HG03460 (cell line): ENCODE measurements around the gene ALKBH6.
"Not testable (repeated sequence)": the region's sequence is repeated elsewhere in the genome, so short reads cannot be mapped to it uniquely, and the experiment has no call there.

ENCODE experiments used
- ATAC-seq: cut with Tn5 transposase; IDR thresholded peaks from one replicate; pipeline ENCODE4 v1.9.1; 2021; ENCODE audit not compliant: unreplicated experiment

The ALKBH6 gene

DNA sequence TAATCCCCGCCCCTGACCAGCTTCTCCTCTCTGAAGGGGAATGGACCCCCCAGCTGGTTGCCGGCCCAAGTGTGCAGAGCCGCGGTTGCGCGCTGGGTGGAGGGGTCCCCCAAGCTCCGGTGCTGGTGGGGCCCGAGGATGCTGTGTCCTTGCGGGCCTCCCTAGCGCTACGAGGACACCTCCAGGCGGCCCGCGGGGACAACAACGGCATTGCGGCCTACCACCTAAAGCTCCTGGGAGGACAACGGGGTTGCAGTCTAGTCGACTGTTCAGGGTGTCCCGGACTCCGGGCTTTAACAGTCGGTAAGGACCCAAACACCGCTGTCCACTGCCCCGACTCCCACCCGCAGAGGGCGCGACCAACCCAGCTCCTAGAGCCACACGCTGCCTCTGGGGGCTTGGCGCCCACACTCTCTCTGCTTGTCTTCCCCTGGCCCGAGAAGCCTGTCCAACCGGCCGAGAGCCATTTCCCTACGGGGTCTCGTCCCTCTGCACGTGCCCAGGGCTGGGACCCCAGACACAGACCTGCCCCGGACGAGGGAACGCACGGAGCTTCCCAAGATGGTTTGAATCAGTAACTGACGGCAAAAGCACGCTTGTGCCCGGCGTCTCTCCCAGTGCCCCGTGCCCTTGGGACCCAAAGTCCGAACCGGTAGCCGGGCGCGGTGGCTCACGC, 20.0 kb downstream of the ALKBH6 start:
- ATAC-seq = no peak

DNA sequence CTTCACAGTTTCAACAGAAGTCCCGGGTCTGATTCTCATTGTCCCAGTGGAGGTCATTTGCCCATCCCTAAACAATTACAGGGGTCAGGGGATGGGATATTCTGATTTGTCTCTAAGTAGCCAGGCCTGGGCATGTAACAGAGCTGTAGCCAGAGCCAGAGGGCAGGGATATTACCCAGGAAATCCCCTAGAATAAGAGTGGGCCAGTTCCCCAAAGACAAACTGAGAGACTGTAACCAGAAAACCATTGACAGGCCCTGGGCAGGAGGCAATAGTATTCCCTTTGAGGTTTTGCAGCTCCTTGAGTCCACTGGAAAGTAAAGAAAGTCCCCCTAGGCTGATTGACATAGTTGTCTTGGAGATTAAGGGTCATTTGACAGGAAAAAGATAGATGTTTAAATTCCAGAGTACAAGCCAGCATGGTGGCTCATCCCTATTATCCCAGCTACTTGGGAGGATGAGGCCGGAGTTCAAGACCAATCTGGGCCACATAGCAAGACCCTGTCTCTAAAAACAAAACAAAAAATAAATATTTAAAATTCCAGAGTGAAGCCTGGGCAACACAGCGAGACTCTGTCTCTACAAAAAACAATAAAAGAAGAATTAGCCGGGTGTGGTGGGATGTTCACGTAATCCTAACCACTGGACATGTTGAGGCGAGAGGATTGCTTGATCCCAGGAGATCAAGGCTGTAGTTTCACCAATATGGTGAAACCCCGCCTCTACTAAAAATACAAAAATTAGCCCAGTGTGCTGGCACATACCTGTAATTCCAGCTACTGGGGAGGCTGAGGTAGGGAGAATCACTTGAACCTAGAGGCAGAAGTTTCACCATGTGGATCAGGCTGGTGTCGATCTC, 20.9 kb downstream of the ALKBH6 start:
- ATAC-seq = no peak

DNA sequence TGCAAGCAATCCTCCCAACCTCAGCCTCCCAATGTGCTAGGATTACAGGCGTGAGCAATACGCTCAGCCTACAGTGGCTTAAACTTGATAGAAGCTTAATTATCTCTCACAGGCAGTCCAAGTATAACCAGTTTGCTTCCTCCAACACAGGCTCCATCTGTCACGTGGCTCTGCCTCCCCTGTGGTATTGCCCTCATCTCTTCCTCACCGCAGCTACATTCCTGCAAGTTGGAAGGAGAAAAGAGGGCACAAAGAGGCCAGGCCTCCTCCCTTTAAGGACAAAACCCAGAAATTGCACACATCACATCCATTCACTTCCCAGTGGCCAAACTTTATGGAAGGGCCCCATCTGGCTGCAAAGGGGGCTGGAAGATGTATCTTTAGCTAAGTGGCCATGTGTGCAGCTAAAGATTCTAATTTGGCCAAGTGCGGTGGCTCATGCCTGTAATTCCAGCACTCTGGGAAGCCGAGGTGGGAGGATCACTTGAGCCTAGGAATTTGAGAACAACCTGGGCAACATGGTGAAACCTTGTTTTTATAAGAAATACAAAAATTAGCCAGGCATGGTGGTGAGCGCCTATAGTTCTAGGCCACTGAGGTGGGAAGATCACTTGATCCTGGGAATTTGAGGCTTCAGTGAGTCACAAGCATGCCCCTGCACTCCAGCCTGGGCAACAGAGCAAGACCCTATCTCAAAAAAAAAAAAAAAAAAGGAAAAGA, 22.1 kb downstream of the ALKBH6 start:
- no peak for ATAC-seq

DNA sequence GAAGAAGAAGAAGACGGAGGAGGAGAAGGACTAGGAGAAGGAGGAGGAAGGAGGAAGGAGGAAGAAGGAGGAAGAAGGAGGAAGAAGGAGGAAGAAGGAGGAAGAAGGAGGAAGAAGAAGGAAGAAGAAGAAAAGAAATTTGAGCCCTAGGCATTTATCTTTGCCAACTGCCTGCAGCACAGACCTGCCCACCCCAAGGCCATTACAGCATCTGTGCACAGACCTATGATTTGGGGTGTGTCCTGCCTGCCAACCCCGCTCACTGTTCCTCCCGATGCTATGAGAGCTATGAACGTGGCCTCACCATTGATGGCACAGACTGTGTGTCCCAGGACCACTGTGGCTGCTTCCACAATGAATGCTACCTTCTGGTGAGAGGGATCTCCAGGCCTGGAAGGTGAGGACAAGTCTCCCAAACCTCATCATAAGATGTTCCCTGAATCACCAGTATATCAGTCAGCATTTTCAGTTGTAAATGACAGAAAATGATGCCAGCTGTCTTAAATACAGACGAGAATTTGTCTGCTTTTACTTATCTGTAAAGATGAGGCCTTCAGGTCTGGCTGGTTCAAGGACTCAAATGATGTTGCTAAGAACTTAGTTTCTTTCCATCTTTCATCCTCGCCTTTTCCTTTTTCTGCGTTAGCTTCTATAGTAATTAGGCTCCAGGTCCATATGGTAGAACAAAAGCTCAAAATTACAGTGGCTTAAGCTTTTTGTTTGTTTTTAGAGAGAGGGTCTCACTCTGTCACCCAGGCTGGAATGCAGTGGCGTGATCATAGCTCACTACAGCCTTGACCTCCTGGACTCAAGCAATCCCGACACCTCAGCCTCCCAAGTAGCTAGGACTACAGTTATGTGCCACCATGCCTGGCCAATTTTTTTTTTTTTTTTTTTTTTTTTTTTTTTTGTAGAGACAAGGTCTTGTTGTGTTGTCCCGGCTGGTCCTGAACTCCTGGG, 23.0 kb downstream of the ALKBH6 start:
- no peak for ATAC-seq

DNA sequence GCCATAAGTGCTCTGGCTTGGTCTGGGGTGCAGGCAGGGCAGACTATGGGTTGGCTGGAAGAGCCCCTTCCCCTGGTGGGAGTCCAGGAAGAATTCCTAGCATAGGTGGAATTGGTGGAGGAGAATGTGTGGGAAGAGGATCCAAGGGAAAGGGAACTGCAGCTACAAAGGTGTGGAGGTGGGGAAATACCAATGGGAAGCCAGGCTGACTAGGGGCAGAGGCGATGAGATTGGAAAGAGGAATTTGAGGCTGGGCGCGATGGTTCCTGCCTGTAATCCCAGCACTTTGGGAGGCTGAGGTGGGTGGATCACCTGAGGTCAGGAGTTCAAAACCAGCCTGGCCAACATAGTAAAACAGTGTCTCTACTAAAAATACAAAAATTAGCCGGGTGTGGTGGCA, 23.9 kb downstream of the ALKBH6 start:
- no peak for ATAC-seq

DNA sequence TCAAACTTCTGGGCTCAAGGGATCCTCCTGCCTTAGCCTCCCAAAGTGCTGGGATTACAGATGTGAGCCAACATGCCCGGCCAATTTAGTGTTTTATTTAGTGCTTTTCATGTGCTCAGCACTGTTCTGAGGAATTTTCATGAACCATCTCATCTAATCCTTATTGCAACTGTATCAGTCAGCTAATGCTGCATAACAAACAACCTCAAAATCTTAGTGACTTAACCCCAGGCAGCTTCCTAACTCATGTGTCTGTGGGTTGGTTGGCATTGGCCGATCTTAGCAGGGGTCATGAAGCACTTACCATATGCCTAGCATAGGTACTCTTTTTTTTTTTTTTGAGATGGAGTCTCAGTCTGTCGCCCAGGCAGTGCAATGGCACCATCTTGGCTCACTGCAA, 25.2 kb downstream of the ALKBH6 start:
- ATAC-seq = no peak

DNA sequence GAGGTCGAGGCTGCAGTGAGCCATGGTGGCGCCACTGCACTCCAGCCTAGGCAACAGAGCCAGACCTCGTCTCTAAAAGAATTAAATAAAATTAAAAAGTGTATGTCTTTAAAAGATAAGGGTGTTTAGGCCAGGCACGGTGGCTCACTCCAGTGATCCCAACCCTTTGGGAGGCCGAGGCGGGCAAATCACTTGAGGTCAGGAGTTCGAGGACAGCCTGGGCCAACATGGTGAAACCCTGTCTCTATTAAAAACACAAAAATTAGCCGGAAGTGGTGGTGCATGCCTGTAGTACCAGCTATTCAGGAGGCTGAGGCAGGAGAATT, 26.5 kb downstream of the ALKBH6 start:
- ATAC-seq = no peak

DNA sequence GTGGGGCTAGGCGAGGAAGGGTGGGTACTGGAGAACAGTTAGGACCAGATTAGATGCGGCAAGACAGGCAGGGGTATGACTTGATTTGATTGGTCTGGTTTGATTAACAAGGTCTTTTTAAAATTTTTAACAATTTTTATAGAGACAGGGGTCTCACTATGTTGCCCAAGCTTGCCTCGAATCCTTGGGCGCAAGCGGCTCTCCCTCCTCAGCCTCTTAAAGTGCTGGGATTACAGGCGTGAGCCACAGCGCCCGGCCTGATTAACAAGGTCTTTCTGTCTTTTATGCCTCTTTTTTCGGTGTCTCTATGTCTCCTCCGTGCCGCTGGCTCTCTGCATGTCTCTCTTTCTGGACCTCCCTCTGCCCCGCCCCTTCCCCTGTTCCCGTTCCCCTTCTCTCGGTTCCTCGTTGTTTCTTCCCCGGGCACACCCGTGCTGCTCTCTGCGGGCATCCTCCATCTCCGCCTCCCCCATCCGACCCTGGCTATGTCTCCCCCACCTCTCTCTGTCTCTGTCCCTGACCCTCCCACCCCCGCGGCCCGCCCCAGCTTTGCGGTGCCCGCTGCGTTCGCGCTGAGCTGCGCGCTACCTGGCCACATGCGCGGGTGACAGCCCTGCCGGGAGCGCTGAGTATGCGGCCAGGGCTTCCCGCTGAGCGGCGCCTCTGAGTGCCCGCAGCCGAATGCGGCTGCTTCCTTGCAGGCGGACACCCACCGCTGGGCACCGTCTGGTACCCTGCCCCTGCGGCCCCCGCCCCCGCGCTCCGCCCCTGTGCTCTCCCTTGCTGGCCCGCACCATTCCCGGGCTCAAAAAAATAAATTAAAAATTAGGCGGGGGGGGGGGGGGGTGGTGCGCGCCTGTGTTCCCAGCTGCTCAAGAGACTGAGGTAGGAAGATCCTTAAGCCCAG, 27.1 kb downstream of the ALKBH6 start:
- no peak for ATAC-seq

DNA sequence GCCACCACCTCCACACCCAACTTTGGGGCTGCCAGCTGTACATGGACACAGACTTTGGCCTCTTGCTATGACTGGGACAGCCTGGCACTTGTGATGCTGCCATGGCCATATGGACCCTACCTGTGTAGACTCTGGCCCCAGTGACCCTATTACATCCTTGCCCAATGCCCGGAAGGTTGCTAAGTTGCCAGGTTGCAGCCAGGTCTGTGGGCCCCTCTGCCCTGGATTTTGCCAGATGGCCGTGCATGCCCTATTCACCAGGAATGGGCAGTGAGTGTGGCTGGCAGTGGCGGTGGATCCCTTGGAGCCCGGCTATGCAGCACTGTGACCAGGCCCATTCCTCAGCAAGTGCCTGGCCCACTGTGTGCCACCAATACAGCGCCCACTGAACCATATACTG, 27.9 kb downstream of the ALKBH6 start:
- no peak for ATAC-seq

DNA sequence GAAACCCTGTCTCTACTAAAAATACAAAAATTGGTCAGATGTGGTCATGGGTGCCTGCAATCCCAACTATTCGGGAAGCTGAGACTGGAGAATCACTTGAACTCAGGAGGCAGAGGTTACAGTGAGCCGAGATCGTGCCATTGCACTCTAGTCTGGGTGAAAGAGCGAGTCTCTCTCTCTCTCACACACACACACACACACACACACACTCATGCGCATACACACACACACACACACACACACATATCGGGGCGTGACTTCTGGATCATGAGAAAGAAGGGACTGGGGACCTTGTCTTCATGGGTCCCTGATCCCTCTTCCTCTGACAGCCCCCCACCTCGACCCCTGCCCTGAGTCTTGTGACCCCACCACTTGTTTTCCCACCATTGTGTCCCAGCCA, 30.8 kb downstream of the ALKBH6 start:
- no peak for ATAC-seq

DNA sequence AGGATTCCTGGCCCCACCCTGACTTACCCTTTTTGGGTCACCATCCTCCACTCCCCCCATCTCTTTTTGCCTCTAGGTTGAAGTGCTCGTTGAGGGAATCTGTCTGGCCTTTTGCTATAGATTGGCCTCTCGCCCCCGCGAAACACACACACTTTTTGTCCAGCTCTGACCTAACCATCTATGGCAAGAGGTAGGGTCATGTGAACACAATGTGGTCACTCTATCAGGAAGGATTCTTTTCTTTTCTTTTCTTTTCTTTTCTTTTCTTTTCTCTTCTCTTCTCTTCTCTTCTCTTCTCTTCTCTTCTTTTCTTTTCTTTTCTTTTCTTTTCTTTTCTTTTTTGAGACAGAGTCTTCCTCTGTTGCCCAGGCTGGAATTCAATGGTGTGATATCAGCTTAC, 33.0 kb downstream of the ALKBH6 start:
- ATAC-seq = not testable (repeated sequence)

DNA sequence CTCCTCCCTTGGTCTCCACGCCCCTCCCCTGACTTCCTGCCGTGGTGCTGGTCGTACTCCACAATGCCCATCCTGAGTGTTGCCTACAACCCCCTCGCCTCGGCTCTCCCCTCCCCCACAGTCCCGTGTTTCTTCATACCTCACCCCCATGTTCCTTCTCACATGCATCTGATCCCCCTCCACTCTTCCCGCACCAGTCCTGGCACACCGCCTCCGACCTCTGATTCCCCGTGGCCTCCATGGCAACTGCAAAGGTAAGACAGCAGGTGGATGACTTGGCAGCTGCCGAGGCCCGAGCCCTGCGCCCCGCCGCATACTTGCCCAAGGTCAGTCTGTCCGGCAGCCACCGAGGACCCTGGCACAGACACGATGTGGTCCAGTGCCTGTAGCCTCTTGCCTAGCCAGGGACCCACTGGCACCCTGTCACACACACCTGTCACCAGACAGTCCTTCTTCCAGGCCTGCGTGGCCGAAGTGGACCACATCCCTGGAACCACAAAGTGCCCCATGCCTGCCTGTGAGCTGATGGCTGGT, 35.1 kb downstream of the ALKBH6 start:
- ATAC-seq = no peak

DNA sequence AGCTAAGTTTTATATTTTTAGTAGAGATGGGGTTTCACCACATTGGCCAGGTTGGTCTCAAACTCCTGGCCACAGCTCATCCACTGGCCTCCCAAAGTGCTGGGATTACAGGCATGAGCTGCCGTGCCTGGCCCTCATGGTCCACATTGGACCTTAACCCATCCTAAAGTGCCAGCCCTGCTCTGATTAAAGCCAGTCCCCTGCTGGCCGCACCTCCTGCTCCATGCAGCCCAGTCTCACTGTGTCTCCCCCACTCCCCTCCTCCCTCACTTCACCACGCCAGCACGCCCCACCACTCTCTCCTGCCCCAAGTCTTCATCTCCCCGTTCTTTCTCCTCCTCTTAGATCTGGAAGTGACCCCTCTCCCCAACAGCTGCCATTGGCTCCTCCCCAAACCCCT, 35.7 kb downstream of the ALKBH6 start:
- no peak for ATAC-seq

DNA sequence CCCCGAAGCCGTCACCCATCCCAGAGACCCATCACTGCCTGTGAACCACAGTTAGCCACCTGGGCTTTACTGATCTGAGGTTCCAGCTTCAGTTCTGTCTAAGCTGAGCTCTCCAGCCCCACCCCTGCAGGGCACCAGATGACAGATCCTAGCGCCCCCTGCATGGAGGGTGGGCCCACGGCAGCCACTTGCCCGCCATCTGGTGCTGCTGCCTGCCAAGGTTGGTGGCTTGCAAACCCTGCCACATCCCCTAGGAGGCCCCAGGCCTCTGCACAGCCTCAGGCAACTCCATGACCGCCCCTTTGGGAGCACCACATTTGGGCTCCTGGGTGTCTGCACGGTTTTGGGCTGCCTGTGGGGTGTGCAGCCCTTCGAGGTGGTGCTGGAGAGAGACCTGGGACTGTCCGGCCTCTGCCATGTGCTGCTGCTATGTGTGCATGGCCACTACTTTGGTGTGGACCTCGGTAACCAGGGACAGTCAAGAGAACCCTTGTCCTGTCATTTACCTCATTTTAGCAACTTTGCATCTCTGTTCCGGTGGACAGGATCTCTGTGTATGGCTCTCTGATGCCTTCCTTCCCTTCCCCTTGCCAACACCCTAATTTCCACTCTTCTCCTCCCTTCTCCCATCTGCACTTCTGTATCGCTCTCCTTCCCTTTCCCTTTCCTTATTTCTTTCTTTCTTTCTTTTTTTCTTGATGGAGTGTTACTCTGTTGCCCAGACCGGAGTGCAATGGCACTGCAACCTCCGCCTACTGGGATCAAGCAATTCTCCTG, 36.4 kb downstream of the ALKBH6 start:
- ATAC-seq = no peak

DNA sequence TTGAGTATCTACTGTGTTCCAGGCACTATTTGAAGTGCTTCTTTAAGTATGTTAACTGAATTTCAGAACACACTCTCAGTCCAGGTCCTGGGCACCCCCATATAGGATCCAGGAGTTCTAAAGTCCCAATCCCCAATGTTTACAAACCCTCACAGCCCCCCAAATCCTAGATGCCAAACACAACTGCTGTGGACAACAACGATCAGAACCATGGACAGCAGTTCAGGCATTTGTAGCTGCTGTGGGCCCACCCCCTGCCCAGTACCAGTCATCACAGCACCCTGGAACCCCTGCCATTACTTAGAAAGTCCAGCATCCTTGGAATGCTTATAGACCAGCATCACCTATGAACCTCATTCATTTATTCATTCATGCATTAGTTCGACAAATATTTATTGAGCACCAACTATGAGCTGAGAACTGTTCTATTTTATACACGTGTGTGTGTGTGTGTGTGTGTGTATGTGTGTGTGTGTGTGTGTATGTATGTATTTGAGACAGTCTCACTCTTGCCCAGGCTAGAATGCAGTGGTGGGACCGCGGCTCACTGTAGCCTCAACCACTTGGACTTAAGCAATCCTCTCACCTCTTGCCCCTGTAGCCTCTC, 38.3 kb downstream of the ALKBH6 start:
- ATAC-seq = no peak

DNA sequence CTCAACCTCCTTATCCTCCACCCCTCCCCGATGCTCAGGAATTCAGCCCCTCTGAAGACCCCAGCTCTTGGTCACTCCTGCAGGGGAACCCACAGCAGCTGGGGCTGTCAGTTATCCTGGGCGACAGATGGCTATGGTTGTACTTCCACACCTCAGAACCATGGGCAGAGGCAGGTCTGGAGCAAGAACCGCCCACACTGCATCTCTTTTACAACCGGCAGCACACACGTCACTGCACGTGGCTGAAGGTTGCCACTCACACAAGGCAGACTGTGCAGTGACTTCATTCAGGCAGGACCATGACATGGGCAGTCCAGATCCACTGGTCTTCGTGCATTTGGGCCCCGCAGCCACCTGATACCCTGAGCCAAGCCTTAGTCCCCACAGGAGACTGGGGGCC, 40.5 kb downstream of the ALKBH6 start:
- ATAC-seq = no peak

DNA sequence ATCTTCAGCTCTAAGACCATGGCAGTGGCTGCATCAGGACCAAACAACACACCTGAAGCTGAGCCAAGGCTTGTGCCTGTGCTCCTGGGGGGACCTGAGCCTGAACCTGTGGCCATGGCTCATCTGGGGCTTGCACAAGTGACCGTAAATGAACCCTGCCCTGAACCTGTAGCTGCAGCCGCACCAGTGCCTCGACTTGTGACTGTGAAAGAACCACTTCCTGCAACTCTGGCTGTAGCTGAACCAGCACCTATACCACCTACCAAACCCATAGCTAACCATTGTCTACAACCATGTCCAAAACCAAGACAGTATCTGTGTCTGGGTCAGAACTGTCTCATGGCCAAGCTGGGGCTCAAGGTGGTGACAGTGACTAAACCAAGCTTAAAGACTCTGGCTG, 47.2 kb downstream of the ALKBH6 start:
- no peak for ATAC-seq

DNA sequence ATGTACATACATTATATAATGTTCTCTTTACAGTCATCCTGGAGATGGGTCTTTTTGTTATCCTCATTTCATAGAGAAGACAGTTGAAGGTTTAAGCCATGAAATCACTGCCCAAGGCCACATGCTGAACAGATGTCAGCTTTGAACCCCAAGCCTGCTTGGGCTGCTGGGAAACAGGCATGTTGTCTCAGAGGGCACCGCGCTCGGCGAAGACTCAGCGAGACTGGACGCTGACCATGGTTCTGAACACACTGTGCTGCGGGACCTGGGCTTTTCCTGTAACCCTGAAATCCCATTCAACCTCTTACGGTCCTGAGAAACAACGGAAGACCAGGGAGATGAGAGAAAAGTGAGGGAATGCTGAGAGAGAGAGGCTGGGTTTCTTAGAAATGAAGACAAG, 50.5 kb downstream of the ALKBH6 start:
- no peak for ATAC-seq
